Sciatic nerve (tissue), 2 donors: ENCODE data around the gene CMSS1. TPM values are rescaled to one million over a fixed set of nuclear protein-coding genes. Genes with fewer than 3 reads are reported as not detected.

Source experiments
- ATAC-seq: fragments of 200-7000 bp; cut with Tn5 transposase; one replicate; pipeline ENCODE4 v1.9.1; 2020; ENCODE audit warnings: mild to moderate bottlenecking, moderate library complexity
- DNase-seq: peaks from one replicate; pipeline ENCODE4 v3.0.0-alpha.2; 2020; ENCODE audit warnings: low spot score
- intact Hi-C: fragments of 100-400 bp; cut with DNase I; formaldehyde crosslinking; loops from one replicate; pipeline ENCODE4 v1.14.2; 2022
- total RNA-seq: library from RNA; stranded (reverse); fragmentation: NEBNext Ultra II Directional; extraction: Animal tissue kit (Norgen Biotek cat#: 25700); gene quantifications from one replicate; pipeline ENCODE4 v1.2.1, GENCODE V29; 2021
- donor health status: DM: no; HTN: no; CAD: no.
- donor health status: DM: no; HTN: no; CAD: no.

The CMSS1 gene
- total RNA-seq, 1 donor from 2014 or later = 26.7 TPM

DNA sequence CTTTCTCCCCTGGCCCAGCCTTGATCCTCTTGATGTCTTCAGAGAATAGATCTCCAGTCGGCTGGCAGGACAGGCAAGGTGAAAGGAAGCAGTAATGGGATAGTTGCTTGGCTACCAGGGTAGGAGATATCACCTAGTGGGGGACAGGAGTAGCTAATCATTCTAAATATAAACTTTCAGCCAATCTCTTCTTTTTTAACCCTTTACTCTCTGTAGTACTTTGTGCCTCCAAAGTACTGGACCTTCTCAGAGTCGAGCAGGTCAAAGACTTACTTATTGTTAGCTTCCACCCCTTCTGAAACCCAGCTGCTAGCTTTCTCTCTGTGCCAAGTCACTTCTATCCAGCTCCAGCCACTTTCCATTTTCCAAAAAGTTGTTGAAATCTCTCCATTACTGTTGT, 340.0 kb downstream of the CMSS1 start:
- ATAC-seq (no peak), DNase-seq (no peak)
- intact Hi-C loops = no loop called here

DNA sequence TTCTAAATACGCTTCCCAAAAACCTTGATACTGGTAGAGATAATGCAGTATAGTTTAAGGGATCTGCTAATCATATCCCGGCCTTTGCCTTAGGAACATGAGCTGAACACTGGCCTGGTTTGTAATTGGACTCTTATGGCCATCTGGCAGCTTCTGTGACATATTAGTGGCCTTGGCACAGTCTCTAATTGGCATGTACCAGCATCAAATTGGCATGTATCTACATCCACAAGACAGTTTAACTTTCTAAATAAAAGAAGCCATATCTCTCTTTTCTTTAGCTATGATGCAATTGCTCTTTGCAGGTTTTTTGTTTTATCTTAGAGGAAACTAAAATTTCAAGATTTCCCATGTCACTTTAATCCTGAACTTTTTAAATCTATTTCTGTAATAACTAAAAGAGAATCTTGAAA, 341.3 kb downstream of the CMSS1 start:
- intact Hi-C loops = no loop called here
- DNase-seq (no peak), ATAC-seq (no peak)

DNA sequence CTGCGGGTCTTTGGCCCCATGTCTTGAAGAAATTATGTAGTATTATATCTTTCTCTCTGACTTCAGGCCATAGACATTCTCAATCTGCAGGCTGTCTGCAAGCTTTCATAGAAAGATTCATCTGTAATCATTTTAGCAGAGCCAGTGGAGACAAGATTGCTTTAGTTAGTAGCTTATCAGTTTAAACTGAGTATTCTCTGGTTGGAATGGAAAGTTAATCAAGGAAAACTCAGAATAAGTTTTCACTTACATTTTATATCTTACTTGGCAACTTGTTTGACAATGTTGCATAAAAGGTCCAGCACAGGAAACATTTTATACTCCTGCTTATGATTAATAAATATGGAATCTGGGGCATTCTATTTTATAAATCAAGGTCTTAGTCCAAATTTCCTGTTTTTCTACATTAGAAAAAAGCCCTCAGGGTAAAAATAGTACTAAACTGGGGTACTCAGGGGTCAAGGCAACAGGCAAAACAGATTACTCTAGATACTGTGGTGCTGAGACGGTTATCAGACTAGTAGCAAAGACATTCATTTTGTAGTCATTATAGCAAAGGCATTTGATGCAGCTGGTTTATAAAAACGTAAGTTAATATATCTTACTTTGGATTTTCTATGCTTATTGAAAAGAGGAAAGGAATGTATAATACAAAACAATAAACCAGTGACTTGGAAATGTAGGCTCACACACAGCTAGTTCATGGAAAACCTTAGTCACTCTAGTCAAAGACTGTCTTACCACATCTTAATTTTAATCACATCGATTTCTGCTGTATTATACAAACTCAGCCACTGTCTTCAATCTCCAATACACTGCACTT, 341.9 kb downstream of the CMSS1 start:
- ATAC-seq (no peak), DNase-seq (no peak)
- intact Hi-C loops = no loop called here

DNA sequence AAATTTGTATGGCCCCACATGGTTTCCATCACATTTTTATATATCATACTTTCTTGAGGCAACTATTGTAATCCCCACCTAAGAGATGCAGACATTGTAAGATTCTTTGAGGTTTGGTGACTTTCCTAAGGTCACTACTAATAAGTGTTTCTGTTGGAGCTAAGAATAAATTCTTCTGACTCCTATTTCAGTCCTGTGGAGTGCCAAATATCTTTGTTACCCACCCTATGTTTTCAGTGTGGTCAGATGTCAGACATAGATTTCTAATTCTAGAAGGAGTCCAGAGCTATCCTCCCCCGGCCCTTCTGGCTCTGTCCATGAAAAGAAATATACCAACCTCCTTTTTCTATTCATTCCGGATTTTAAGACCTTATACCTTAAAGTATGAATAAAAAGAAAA, 342.9 kb downstream of the CMSS1 start:
- DNase-seq (no peak), ATAC-seq (no peak)
- intact Hi-C loops = no loop called here

DNA sequence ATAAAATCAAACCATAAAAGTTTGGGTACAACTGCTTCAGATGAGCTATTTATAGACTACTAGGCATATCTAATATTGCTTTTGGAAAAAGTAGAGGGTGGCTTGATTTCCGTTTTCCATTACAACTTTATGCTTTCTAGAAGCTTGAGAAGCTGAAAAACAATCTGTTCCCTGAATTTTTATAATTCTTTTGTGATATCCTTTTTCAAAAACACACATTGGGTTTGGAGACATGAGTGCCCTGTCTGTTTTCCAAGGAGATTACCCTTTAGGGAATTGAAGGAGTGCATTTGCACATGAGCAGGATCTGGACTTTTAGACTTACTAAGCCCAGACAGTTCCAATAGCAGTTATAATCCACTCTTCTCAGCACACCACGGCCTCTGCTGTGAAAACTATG, 346.1 kb downstream of the CMSS1 start:
- ATAC-seq (peak; percentile 94), DNase-seq (no peak)
- intact Hi-C loops = no loop called here

DNA sequence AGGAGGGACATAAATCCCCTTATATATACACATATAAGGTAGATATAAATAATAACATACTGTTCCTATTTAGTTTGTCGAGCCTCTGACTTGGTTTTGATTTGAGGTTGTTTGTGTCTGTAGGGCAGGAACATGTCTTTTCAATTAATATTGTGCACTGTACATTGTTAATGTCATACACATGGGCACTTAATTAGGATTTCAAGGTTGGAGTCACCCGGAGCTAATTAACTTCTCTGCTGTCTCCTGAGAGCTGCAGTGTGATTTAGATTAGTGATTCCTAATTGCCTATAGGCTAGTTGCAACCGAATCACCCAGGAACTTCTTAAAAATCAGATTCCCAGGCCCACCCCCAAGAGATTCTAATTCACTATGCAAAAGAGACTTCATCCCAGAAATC, 347.1 kb downstream of the CMSS1 start:
- intact Hi-C loops = no loop called here
- no peak for DNase-seq

DNA sequence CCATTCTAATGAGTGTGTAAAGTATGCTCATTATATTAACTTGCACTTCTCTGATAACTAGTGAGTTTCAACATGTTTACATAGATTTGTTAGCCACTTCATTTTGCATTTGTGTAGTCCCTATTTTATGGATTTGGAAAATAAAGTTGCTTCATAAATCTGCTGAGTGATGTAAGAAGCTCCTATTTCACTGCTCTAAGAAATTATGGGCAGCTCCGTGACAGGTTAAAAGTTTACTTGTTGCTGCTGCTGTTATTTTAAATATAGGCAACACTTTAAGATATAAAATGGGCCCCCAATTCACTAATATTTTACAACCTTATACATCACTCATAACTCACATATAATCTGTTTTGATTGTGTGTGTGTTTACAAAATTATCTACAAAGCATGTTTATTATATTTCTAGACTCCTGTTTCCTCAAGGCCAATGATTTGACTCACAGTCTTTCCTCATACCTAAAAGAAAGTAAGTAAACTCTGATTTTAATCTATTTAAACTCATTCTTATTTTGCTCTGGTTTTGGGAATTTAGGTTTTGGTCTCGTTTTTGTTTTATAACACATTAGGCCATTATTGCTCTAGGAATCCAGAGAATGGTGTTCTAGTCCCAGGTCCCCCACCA, 348.4 kb downstream of the CMSS1 start:
- intact Hi-C loops = no loop called here
- ATAC-seq (no peak), DNase-seq (no peak)

More for the DNA sequence above, 347.1 kb downstream of the CMSS1 start:
- no peak for ATAC-seq

DNA sequence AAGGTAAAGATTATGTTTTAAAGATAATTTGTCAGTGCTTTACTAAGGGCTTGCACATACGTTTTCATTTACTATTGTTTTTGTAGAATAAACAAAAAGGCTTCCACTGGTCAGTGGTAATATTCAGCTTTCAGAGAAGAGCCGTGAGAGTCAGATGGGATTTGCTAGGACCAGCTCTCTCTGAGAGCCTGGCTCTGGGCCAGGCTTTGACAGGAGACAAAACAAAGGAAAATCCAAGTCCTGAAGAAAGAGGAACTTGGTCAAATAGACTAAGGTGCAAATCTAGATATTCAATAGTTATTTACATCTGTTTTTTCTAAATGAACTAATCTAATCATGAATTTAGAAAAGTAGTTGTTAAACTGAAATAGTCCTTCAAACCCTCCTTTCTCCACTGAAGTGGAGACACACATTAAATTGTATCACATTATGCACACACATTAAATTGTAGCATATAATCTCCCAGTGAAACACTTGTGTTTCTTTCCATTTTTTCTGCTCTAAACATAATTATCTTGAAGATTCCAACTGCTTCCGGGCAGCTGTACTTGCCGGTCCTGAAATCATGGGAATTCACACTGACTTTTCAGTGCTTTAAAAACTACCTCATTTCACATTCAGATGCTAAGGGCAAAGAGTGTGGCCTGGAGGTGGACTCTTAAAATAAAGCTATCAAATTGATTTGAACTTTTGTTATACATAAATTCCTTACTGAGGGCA, 351.7 kb downstream of the CMSS1 start:
- intact Hi-C loops = no loop called here

DNA sequence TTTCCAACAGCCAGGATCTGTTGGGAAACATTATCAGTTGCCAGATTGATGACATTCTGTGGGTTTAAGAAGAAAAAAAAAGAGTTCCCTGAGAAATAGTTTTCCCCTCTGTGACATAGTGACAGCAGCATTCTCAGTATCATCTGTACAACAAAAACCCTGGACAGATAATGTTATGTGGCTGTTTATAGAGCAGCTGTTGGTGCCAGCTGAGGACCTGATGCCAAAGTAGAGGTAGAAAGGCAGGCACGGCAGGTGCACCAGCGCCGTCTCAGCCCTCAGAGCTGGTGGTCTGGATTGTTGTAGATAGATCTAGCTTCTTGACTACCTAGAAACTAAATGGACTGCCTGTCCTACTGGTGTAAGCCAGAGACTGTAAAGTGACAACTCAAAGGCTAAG, 352.8 kb downstream of the CMSS1 start:
- intact Hi-C loops = no loop called here
- ATAC-seq (no peak), DNase-seq (no peak)

More for the DNA sequence above, 351.7 kb downstream of the CMSS1 start:
- ATAC-seq (no peak), DNase-seq (no peak)

DNA sequence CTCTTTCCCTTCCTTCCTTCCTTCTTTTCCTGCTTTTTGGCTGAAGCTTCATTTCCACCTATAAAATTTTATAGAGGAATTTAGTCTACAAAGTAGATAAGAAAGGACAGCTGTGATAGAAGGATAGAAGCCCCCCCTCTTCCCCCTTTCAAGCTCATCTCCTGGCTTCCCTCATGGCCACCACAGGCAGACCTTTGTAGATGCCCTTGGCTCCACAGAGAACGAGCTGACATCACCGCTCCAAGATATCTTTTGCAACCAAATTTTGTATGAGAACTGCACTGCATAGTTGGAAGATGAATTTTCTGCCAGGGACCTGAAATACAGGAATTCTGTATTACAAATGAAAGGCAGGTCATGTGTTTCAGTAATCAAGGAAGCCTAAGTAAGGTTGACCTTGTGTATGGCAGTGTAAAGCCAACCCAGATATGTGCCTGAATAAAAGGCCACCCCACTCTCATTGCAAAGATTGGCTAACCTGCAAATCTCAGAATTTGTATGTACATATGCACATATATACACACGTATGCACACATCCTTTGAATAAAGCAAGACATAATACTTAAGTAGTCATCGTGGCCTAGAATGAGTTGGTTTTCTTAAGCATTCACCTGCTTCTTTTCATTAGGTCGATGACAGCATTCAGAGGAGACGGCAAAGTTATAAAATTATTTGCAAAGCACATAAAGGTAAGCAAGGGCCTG, 353.7 kb downstream of the CMSS1 start:
- ATAC-seq = no peak
- intact Hi-C loops = no loop called here

DNA sequence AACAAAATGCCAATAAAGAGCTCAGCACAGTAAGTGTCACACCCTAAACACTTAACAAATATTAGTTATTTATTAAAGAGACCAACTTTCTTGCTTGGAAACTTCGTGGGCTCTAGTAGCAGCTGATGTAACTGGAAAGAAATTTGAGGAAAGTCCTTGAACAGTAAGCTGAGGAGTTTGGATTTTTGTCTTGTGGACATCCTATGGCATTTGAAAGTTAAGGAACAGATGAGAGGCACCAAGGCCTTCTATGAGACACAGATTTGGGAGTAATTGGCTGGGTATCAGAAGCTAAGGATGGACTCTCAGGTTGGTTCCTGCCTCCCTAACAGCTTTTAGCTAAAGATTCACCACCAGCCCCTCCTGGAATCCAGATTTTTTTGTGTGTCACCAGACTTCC, 356.3 kb downstream of the CMSS1 start:
- DNase-seq (no peak), ATAC-seq (no peak)
- intact Hi-C loops = no loop called here

More for the DNA sequence above, 353.7 kb downstream of the CMSS1 start:
- DNase-seq = no peak

DNA sequence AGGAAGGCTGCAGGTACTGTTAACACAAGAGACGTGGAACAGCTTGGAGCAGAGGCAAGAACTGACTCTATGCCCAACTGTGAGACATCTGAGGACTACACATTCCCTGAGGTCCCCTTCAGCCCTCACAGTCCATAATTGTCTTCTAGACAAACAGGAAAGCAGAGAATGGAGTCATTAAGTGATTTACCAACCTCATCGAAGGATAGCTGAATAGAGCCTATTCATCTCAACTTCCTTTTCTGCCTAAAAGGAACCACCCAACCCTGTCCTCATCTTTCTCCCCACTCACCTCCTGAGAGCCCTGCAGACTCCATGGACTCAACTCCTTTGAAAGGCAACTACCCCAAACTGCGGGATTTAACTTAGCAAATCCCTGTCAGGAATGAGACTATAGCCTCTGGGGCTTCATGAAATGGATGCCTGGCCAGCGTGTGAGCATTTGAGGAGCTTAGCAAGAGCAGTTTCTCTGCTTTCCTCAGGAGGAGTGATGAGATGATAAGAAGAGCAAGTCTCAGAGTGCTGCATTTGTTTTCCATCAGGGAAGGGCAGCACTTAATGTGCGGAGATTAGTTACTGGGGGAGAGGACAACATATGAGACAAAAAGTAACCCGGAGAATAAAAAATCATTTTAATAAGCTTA, 358.1 kb downstream of the CMSS1 start:
- DNase-seq (no peak), ATAC-seq (peak; percentile 77)
- intact Hi-C loops = no loop called here

DNA sequence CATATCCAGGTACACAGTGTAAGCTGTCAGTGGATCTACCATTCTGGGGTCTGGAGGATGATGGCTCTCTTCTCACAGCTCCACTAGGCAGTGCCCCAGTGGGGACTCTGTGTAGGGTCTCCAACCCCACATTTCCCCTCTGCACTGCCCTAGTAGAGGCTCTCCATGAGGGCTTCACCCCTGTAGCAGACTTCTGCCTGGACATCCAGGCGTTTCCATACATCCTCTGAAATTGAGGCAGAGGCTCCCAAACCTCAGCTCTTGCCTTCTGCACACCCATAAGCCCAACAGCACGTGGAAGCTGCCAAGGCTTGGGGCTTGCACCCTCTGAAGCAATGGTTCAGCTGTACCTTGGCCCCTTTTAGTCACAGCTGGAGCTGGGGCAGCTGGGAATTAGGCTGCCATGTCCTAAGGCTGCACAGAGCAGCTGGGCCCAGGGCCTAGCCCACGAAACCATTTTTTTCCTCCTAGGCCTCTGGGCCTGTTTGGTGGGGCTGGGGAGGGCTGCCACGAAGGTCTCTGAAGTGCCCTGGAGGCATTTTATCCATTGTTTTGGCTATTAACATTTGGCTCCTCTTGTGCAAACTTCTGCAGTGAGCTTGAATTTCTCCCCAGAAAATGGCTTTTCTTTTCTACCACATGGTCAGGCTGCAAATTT, 362.2 kb downstream of the CMSS1 start:
- intact Hi-C loops = no loop called here
- ATAC-seq (no peak), DNase-seq (no peak)

DNA sequence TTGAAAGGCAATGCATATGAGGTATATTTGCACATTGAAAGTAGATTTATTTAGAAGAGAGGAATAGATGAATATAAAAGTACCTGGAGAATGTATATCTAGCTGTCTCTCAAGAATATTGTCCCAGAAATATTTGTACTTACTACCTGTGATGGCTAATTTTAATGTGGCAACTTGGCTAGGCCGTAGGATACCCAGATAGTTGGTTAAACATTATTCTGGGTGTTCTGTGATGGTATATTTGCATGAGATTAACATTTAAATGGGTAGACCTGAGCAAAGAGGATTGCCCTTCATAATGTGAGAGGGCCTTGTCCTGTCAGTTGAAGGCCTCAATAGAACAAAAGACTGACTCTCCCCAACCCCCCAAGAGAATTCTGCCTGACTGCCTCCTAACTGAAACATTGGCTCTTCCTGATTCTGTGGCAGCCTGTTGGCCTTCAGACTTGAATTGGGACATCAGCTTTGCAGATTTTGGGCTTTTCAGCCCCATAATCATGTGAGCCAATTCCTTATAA, 366.0 kb downstream of the CMSS1 start:
- no peak for ATAC-seq
- intact Hi-C loops = no loop called here

DNA sequence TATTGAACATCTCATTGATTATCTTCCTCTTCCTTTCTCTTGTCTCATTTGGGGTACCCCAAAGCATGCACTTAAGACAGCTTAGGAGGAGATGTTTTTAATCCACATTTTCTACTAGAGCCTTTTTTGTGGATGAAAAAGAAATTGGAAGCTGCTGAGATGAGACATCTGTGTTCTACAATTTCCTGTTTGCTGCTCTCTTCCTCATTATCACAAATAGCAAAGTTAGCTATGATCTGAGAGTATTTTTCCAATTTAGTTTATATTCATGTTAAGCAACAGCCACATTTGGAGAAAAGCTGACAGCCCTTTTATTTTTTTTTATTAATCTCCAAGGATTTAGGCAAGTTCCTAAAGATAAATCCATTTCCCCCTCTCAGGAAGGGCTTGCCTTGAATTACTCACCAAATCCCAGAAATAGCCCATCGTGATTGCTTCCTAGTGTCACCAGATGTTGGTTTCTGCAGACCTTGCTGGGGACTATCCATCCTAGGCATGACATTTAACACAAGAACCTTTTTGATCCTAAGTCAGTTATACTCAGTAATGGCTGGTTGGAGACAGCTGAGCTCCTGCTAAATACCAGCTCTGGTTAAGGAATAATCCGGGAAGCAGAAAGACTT, 367.4 kb downstream of the CMSS1 start:
- DNase-seq (no peak), ATAC-seq (no peak)
- intact Hi-C loops = no loop called here

More for the DNA sequence above, 366.0 kb downstream of the CMSS1 start:
- DNase-seq = no peak

DNA sequence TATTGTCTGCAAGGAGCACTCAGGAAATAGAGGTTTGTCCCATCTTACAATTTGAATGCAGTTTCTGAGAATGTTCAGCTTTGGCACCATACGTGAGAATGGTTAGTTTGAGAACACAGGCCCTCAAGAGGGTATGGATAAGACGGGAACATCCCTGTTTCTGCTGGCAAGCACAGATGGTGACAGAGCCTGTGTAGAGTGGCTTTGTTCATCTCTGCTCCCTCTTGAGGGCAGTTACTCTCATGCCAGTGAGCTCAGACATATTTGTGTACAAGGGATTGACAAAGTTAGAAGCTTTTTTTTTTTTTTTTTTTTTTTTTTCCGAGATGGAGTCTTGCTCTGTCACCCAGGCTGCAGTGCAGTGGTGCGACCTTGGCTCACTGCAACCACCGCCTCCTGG, 368.2 kb downstream of the CMSS1 start:
- ATAC-seq (no peak), DNase-seq (no peak)
- intact Hi-C loops = no loop called here

DNA sequence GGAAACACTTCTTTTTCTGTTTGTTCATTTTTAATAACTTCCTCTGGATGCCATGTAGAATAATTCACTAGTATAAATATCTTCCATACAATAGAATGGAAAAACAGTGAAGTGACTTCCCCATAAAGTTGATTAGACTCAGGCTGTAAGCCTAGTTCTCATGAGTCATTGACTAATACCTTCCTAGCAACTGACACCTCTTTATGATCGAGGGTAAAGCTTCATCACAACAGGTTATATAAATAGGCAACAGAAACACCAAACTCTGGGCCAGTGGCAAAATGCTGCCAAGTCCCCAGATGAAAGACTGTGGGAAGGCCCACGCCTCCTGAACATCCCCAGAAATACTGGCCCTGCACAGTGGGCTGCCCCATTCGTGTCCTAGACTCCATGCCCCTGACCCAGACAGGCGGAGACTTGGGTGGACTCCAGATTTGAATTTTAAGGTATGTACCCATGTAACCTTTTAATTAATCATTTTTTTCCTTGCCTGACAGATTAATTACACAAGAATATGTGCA, 371.8 kb downstream of the CMSS1 start:
- ATAC-seq (no peak), DNase-seq (no peak)
- intact Hi-C loops = no loop called here

DNA sequence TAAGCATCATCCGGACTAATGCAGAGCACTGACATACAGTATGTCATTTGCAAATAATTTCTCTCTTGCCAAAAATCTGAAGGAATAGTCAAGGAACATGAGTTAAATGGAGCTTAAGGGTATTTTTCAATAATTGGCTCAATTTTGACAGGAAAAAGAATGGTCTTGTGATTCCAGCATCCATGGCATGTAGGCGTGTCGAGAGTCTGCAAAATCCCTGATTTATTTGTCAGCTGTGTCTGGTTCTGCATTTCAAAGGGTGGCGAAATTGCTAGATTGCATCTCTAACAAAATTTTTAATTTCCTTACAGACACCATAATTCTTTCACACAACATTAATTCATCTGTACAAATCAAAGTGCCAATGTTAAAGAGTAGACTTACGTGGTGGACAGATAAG, 377.7 kb downstream of the CMSS1 start:
- DNase-seq = no peak
- intact Hi-C loops = no loop called here
- ATAC-seq = no peak
